Lung (tissue), 16 donors: Measurements from ENCODE around the gene GOLGA5. TPM values are rescaled to one million over a fixed set of nuclear protein-coding genes. Genes with fewer than 3 reads are reported as not detected.

Source experiments
- ATAC-seq: fragments of 200-7000 bp; cut with Tn5 transposase; one replicate; pipeline ENCODE4 v1.9.1; 2020; ENCODE audit warnings: moderate number of reproducible peaks; ENCODE audit not compliant: insufficient read depth, low FRiP score
- DNase-seq, 3 donors: peaks; one replicate each; pipeline ENCODE4 v3.0.0-alpha.2; 2013 to 2017
- H3K27ac ChIP-seq, 2 donors: one replicate each; pipeline ENCODE4 v1.5.1; 2013; ENCODE audit warnings: mild to moderate bottlenecking in 2 of 2, moderate library complexity in 2 of 2, control low read depth in 1 of 2, inconsistent platforms in 1 of 2, low read depth in 1 of 2, low read length in 1 of 2
- H3K27me3 ChIP-seq, 3 donors: one replicate each; pipeline ENCODE4 v1.5.1; 2013; ENCODE audit warnings: low read length in 2 of 3; ENCODE audit not compliant: control insufficient read depth in 3 of 3, insufficient read depth in 3 of 3
- H3K36me3 ChIP-seq, 4 donors: one replicate each; pipeline ENCODE4 v1.5.1; 2013; ENCODE audit warnings: low read length in 4 of 4, mild to moderate bottlenecking in 1 of 4, moderate library complexity in 1 of 4; ENCODE audit not compliant: control insufficient read depth in 4 of 4, insufficient read depth in 4 of 4
- H3K4me1 ChIP-seq, 5 donors: one replicate each; pipeline ENCODE4 v1.5.1; 2013; ENCODE audit warnings: low read length in 5 of 5, mild to moderate bottlenecking in 2 of 5, moderate library complexity in 1 of 5; ENCODE audit not compliant: control insufficient read depth in 5 of 5, insufficient read depth in 5 of 5
- H3K4me3 ChIP-seq: one replicate; pipeline ENCODE4 v1.5.1; 2013; ENCODE audit warnings: mild to moderate bottlenecking, control low read depth, moderate library complexity
- H3K9ac ChIP-seq, 2 donors: one replicate each; pipeline ENCODE4 v1.5.1; 2013; ENCODE audit warnings: low read length in 2 of 2, control low read depth in 1 of 2; ENCODE audit not compliant: insufficient read depth in 1 of 2
- H3K9me3 ChIP-seq, 4 donors: one replicate each; pipeline ENCODE4 v1.5.1; 2013; ENCODE audit warnings: low read length in 3 of 4, mild to moderate bottlenecking in 1 of 4, moderate library complexity in 1 of 4; ENCODE audit not compliant: control insufficient read depth in 4 of 4, insufficient read depth in 3 of 4
- WGBS, 2 donors: extraction: QIAGEN DNeasy Blood & Tissue Kit; methylation state at CpG; one replicate each; pipeline ENCODE4 v1.1.7; 2013; 5-methylcytosine and 5-hydroxymethylcytosine counted together
- long read RNA-seq, 5 donors: transcript quantifications; one replicate each; lab custom pipeline, GENCODE V29; 2026
- polyA plus RNA-seq, 2 donors: library from polyadenylated mRNA; stranded (reverse); fragments of 200-250 nt; gene quantifications; one replicate each; pipeline ENCODE4 v1.2.1, GENCODE V29; 2013
- total RNA-seq, 2 donors: library from RNA; depleted of rRNA in 1 of 2; stranded (reverse); fragments of >200 nt in 1 of 2; gene quantifications; one replicate each; pipeline ENCODE4 v1.2.1, GENCODE V29; 2014 to 2021
- TF ChIP-seq, protein P1 (sequence below): IDR thresholded peaks from 2 replicates; pipeline ENCODE4 v1.5.1; 2012; ENCODE audit warnings: mild to moderate bottlenecking; ENCODE audit errors: control extremely low read depth, extremely low read depth
- donor health status: control.
- donor health status: control.
- donor health status: Bipolar disorder and iron deficiency.
- donor health status: healthy.
- donor health status: DM: yes; HTN: yes; CAD: no.

GOLGA5 gene, protein sequence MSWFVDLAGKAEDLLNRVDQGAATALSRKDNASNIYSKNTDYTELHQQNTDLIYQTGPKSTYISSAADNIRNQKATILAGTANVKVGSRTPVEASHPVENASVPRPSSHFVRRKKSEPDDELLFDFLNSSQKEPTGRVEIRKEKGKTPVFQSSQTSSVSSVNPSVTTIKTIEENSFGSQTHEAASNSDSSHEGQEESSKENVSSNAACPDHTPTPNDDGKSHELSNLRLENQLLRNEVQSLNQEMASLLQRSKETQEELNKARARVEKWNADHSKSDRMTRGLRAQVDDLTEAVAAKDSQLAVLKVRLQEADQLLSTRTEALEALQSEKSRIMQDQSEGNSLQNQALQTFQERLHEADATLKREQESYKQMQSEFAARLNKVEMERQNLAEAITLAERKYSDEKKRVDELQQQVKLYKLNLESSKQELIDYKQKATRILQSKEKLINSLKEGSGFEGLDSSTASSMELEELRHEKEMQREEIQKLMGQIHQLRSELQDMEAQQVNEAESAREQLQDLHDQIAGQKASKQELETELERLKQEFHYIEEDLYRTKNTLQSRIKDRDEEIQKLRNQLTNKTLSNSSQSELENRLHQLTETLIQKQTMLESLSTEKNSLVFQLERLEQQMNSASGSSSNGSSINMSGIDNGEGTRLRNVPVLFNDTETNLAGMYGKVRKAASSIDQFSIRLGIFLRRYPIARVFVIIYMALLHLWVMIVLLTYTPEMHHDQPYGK
- total RNA-seq (10 to 100 TPM; 33.0 to 35.0 TPM), polyA plus RNA-seq (10 to 100 TPM; 26.9 to 36.9 TPM)
- long read RNA-seq, donor 1, transcript GOLGA5-201 (13 exons, 2,969 nt), result major isoform, 7 of 15 reads
- long read RNA-seq, donor 1, partial matches to known transcripts, result 8 of 15 reads
- long read RNA-seq, donor 1, other reads (novel, unspliced or antisense), result 0 of 15 reads
- long read RNA-seq, donor 2, partial matches to known transcripts, result 0 of 1 reads
- long read RNA-seq, donor 2, other reads (novel, unspliced or antisense), result 0 of 1 reads
- long read RNA-seq, donor 3, transcript GOLGA5-201 (13 exons, 2,969 nt), result major isoform, 6 of 12 reads
- long read RNA-seq, donor 3, partial matches to known transcripts, result 6 of 12 reads
- long read RNA-seq, donor 3, other reads (novel, unspliced or antisense), result 0 of 12 reads
- long read RNA-seq, donor 4, partial matches to known transcripts, result 5 of 6 reads
- long read RNA-seq, donor 4, other reads (novel, unspliced or antisense), result 0 of 6 reads
- long read RNA-seq, donor 5, transcript GOLGA5-201 (13 exons, 2,969 nt), result major isoform, 8 of 14 reads
- long read RNA-seq, donor 5, partial matches to known transcripts, result 6 of 14 reads
- long read RNA-seq, donor 5, other reads (novel, unspliced or antisense), result 0 of 14 reads

DNA sequence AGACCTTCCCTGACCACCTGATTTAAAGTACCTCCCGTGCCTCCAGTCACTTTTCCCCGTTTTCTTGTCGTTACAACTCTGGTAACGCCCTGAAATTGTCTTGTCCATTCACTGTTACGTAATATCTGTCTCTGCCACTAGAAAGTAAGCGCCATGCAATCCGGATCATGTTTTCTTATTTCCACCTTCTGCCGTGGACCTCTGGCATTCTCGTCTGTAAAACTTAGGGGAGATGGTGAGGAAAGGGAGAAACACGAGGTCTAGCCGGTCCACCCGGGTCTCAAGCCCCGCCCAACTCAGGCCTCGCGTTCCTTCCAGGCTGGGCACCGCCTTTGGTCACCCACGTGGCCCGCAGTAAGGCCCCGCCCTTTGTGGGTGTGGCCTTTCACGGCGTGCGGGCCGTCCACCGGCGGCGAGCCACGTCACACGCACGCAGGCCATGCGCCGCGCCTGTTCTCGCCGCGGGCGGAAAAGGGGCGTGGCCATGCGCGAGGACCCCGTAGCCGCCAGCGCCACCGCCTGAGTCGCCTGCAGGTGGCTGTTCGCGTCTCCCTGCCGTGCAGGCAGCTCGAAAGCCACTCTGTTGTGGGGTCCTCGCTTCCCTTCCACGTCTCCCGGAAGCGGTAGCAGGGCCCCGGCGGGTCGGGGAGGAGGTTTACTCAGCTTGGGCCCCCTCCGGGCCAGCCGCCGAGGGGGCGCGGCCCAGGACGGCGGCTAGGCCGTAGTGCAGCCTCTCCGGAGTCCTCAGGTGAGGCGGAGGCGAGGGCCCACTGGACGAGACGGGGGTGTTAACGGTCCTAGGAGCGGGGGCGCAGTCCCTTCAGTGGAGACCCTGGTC lies at the start of gene GOLGA5:
GOLGA5 (plus strand) TSS at position 597 of the 838 bp plus-strand sequence. CDS start 3,133 bp downstream, outside the sequence.
- peak within 1 kb of the TSS; percentile 99 for H3K4me3 ChIP-seq
- H3K27me3 ChIP-seq, result no peaks in the 10 kb centered on the region
- 0 to 1% methylated on average over 62 to 71 of the region's 71 CpGs for WGBS, 2 donors
- ATAC-seq (peak; percentile 98), DNase-seq (peak; percentile 97 to 99 (median 98))
- H3K27ac ChIP-seq, result peak within 1 kb of the TSS; percentile 88 to 94
- H3K9ac ChIP-seq, result peak within 1 kb of the TSS; percentile 85 to 91
- TF ChIP-seq, protein P1, sequence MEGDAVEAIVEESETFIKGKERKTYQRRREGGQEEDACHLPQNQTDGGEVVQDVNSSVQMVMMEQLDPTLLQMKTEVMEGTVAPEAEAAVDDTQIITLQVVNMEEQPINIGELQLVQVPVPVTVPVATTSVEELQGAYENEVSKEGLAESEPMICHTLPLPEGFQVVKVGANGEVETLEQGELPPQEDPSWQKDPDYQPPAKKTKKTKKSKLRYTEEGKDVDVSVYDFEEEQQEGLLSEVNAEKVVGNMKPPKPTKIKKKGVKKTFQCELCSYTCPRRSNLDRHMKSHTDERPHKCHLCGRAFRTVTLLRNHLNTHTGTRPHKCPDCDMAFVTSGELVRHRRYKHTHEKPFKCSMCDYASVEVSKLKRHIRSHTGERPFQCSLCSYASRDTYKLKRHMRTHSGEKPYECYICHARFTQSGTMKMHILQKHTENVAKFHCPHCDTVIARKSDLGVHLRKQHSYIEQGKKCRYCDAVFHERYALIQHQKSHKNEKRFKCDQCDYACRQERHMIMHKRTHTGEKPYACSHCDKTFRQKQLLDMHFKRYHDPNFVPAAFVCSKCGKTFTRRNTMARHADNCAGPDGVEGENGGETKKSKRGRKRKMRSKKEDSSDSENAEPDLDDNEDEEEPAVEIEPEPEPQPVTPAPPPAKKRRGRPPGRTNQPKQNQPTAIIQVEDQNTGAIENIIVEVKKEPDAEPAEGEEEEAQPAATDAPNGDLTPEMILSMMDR, result peak; percentile 14
- H3K9me3 ChIP-seq, result no peaks in the 10 kb centered on the region
- H3K36me3 ChIP-seq, result peaks cover 6 to 14% (median 8%) of the 10 kb centered on the region in 4 donors
- peaks cover 0 to 13% (median 7%) of the 10 kb centered on the region in 5 donors for H3K4me1 ChIP-seq

DNA sequence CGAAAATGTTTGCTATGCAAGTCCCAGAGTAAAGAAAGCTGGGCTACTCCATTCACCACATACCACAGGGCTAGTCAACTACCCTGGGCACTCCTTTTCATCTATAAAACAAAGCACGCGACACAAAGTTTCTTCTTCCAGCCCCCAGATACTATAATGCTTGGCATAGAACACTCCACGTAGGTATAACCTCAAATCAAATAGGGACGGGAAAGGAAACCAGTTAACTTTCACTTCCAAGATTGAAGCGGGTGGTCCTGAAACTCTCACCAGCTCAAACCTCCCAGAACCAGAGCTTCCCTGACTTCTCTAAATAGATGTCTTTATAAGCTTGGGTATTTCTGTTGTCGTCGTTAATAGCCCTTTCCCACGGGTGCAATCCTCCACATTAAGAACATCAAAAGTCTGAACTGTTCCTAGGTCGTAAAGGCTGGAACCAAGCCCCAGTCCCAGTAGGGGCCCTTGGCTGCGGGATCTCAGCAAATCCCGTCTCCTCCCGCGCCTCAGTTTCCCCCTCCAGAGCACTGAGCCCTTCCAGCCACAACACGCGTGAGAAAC lies 46.3 kb upstream of the GOLGA5 start:
- peak overlapping the region; percentile 74 to 88 for H3K9ac ChIP-seq
- H3K36me3 ChIP-seq, result peaks cover 0 to 1% (median 0%) of the 10 kb centered on the region in 4 donors
- no peaks in the 10 kb centered on the region for H3K27me3 ChIP-seq
- no peak for ATAC-seq
- peak overlapping the region; percentile 94 for H3K4me3 ChIP-seq
- peaks cover 0 to 6% (median 0%) of the 10 kb centered on the region in 5 donors for H3K4me1 ChIP-seq
- DNase-seq, result peak in 2 of 3 donors; percentile 50 to 56
- TF ChIP-seq, protein P1, result no peak
- H3K9me3 ChIP-seq, result peaks cover 0 to 3% (median 0%) of the 10 kb centered on the region in 4 donors
- 3 to 7% methylated on average over 16 of the region's 16 CpGs for WGBS, 2 donors
- H3K27ac ChIP-seq, result peak overlapping the region; percentile 96 to 97
